Measurements from ENCODE around the gene CST3. TPM values are rescaled to one million over a fixed set of nuclear protein-coding genes. Genes with fewer than 3 reads are reported as not detected.

The CST3 gene
- total RNA-seq, 1 experiment from 2014 or later = 331 TPM

DNA sequence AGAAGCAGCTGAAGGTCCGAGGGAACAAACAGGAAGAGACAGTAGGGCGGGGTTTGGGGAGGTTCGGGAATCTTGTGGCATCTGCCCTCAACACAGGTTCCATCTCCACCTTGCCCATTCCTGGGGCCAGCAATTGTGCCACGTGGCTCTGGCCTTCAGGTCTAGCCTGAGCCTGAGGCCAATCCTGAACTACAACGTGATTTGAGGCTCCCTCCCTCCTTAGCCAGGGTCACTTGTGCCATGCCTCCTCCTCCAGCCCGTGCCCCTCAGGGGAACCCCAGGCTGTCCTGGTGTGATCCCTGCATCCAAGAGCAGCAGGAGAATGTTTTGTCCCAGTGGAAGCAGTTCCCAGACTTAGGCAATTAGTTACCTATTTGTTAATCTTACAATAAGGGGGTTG lies 35.1 kb downstream of the CST3 start:
- H3K9me3 ChIP-seq (ENCODE audit: low read length) = no peaks in the 10 kb centered on the region
- no peak overlapping the region for H3K4me2 ChIP-seq (ENCODE audit: low read length)
- intact Hi-C loops (cut with micrococcal nuclease) = no loop called here
- POLR2A ChIA-PET (ENCODE audit: unreplicated experiment) = no interaction called here
- TF ChIP-seq, protein P1, sequence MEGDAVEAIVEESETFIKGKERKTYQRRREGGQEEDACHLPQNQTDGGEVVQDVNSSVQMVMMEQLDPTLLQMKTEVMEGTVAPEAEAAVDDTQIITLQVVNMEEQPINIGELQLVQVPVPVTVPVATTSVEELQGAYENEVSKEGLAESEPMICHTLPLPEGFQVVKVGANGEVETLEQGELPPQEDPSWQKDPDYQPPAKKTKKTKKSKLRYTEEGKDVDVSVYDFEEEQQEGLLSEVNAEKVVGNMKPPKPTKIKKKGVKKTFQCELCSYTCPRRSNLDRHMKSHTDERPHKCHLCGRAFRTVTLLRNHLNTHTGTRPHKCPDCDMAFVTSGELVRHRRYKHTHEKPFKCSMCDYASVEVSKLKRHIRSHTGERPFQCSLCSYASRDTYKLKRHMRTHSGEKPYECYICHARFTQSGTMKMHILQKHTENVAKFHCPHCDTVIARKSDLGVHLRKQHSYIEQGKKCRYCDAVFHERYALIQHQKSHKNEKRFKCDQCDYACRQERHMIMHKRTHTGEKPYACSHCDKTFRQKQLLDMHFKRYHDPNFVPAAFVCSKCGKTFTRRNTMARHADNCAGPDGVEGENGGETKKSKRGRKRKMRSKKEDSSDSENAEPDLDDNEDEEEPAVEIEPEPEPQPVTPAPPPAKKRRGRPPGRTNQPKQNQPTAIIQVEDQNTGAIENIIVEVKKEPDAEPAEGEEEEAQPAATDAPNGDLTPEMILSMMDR (conservative IDR thresholded peaks at IDR 0.05; ENCODE audit: low read depth, low read length) = no peak
- TF ChIP-seq EZH2phosphoT487 (IDR thresholded peaks at IDR 0.05; ENCODE audit: borderline replicate concordance, low read length) = no peak
- no peak for TF ChIP-seq EZH2 (IDR thresholded peaks at IDR 0.05; ENCODE audit: low read length, unreplicated experiment)
- no peaks in the 10 kb centered on the region for H3K36me3 ChIP-seq (ENCODE audit: low read depth, low read length)
- CTCF ChIA-PET = no interaction called here
- H4K20me1 ChIP-seq (ENCODE audit: low read length) = no peaks in the 10 kb centered on the region
- no peak overlapping the region for H3K4me3 ChIP-seq (ENCODE audit: low read length)
- peaks cover 28% of the 10 kb centered on the region for H3K27me3 ChIP-seq (ENCODE audit: low read length)
- no peaks in the 10 kb centered on the region for H3F3A ChIP-seq (ENCODE audit: low read length, unreplicated experiment)
- DNase-seq (no peak), ATAC-seq (no peak)
- H2AFZ ChIP-seq (ENCODE audit: low read length) = no peak overlapping the region
- no peak overlapping the region for H3K9ac ChIP-seq (ENCODE audit: low read length)
- no peaks in the 10 kb centered on the region for H3K9me2 ChIP-seq (replicated peaks; ENCODE audit: low read length)
- BruUV-seq (replicated peaks) = no TSS peak
- no peaks in the 10 kb centered on the region for H3K79me2 ChIP-seq (ENCODE audit: low read length)
- no peak overlapping the region for H3K27ac ChIP-seq (ENCODE audit: low read length)
- peaks cover under 1% of the 10 kb centered on the region; the same call in 1 of the 2 replicates for H3K4me1 ChIP-seq (ENCODE audit: insufficient read depth, low read length)

DNA sequence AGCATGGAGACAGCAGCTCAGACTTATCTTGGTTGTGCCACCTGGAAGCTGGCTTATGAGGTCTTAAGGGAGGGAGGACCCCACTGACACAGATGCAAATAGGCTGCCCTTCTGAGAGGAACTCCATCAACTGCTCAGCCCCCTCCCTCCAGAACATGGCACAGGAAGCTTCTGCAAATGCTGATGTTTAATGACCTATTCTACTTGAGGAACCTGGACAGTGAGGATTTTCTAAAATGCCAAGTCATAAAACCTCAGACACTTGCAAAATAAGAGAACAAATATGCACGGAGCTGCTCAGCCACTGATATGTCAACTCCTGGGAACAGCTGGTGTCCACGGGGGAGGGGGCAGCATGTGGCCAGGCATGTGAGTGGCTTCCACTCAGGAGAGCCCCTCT lies 35.5 kb downstream of the CST3 start:
- H2AFZ ChIP-seq (ENCODE audit: low read length) = no peak overlapping the region
- H3K9ac ChIP-seq (ENCODE audit: low read length) = no peak overlapping the region
- no peak overlapping the region for H3K4me2 ChIP-seq (ENCODE audit: low read length)
- POLR2A ChIA-PET (ENCODE audit: unreplicated experiment) = no interaction called here
- H4K20me1 ChIP-seq (ENCODE audit: low read length) = no peaks in the 10 kb centered on the region
- H3K9me2 ChIP-seq (replicated peaks; ENCODE audit: low read length) = no peaks in the 10 kb centered on the region
- ATAC-seq = no peak
- peaks cover 28% of the 10 kb centered on the region for H3K27me3 ChIP-seq (ENCODE audit: low read length)
- no peak overlapping the region for H3K4me3 ChIP-seq (ENCODE audit: low read length)
- BruUV-seq (replicated peaks) = no TSS peak
- TF ChIP-seq EZH2 (IDR thresholded peaks at IDR 0.05; ENCODE audit: low read length, unreplicated experiment) = no peak
- no peak for TF ChIP-seq EZH2phosphoT487 (IDR thresholded peaks at IDR 0.05; ENCODE audit: borderline replicate concordance, low read length)
- TF ChIP-seq, protein P1 (conservative IDR thresholded peaks at IDR 0.05; ENCODE audit: low read depth, low read length) = no peak
- peaks cover 6% of the 10 kb centered on the region; the same call in 1 of the 2 replicates for H3K4me1 ChIP-seq (ENCODE audit: insufficient read depth, low read length)
- no peaks in the 10 kb centered on the region for H3F3A ChIP-seq (ENCODE audit: low read length, unreplicated experiment)
- intact Hi-C loops (cut with micrococcal nuclease) = no loop called here
- H3K79me2 ChIP-seq (ENCODE audit: low read length) = no peaks in the 10 kb centered on the region
- CTCF ChIA-PET = no interaction called here
- no peak for DNase-seq
- H3K9me3 ChIP-seq (ENCODE audit: low read length) = no peaks in the 10 kb centered on the region
- no peak overlapping the region for H3K27ac ChIP-seq (ENCODE audit: low read length)
- no peaks in the 10 kb centered on the region for H3K36me3 ChIP-seq (ENCODE audit: low read depth, low read length)

DNA sequence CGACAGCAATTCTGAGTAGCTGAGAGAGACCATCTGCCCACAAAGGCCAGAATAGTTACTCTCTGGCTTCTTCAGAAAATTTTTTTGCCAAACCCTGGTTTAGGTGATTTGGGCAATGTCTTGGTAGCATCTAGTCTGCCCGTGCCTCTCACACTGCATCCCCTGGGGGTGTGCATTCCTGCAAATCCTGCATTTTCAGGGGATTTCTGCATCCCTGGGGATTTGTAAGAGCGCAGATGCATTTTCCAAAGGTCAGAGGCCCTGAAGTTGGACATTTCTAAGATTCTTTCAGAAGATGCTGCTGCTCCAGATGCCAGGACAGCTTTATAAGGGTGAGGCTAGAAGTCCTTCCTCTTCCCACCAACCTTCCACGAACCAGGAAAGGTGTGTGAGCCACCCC lies 36.0 kb downstream of the CST3 start:
- ChIA-PET POLR2A (ENCODE audit: unreplicated experiment) (no interaction called here), CTCF (no interaction called here)
- H3K9ac ChIP-seq (ENCODE audit: low read length) = no peak overlapping the region
- intact Hi-C loops (cut with micrococcal nuclease) = no loop called here
- H3K4me2 ChIP-seq (ENCODE audit: low read length) = no peak overlapping the region
- H2AFZ ChIP-seq (ENCODE audit: low read length) = no peak overlapping the region
- no peak overlapping the region for H3K4me3 ChIP-seq (ENCODE audit: low read length)
- H3K9me3 ChIP-seq (ENCODE audit: low read length) = no peaks in the 10 kb centered on the region
- H3K4me1 ChIP-seq (ENCODE audit: insufficient read depth, low read length) = peaks cover 9% of the 10 kb centered on the region; the same call in 1 of the 2 replicates
- DNase-seq (no peak), ATAC-seq (no peak)
- H4K20me1 ChIP-seq (ENCODE audit: low read length) = no peaks in the 10 kb centered on the region
- H3K27me3 ChIP-seq (ENCODE audit: low read length) = peaks cover 28% of the 10 kb centered on the region
- no peaks in the 10 kb centered on the region for H3K79me2 ChIP-seq (ENCODE audit: low read length)
- BruUV-seq (replicated peaks) = no TSS peak
- no peaks in the 10 kb centered on the region for H3F3A ChIP-seq (ENCODE audit: low read length, unreplicated experiment)
- H3K9me2 ChIP-seq (replicated peaks; ENCODE audit: low read length) = no peaks in the 10 kb centered on the region
- H3K27ac ChIP-seq (ENCODE audit: low read length) = no peak overlapping the region
- TF ChIP-seq EZH2 (IDR thresholded peaks at IDR 0.05; ENCODE audit: low read length, unreplicated experiment) = no peak
- no peak for TF ChIP-seq EZH2phosphoT487 (IDR thresholded peaks at IDR 0.05; ENCODE audit: borderline replicate concordance, low read length)
- TF ChIP-seq, protein P1 (conservative IDR thresholded peaks at IDR 0.05; ENCODE audit: low read depth, low read length) = no peak
- no peaks in the 10 kb centered on the region for H3K36me3 ChIP-seq (ENCODE audit: low read depth, low read length)
